ENCODE measurements around the gene TTC24. TPM values are rescaled to one million over a fixed set of nuclear protein-coding genes. Genes with fewer than 3 reads are reported as not detected.

Gene TTC24
- total and polyA plus RNA-seq, 3 experiments from 2014 or later: 2.3 to 7.4 (median 7.3) TPM

DNA sequence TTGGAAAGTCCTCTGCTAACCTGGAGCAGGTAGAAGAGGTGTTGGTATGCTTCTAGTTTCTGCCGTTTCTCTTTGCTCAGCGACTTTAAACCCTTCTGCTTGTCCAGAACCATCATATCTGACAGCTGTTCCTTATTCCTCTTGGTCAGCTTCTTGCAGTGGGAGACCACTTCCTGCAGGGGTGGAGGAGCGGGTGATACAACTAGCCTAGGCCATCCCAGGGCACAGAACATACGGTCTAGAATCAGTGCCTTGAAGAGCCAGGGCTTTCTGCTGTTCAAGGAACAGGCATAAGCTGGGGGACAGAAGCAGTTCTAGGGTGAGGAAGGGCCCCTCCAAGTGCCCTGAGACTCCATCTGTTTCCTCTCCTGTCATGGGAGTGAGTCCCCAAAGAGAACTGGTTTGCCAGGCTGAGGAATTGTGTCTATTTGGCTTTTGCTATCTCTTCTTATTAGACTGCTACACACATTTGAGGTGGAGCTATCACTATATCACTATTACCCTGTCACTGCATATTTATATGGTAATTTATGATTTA, 39.6 kb upstream of the TTC24 start:
- Mint-ChIP-seq H3K4me1 (no peaks in the 10 kb centered on the region), H3K4me3 (no peak overlapping the region), H3K27ac (peak overlapping the region in 2 of 8 donors; percentile 53 to 75), H3K9me3 (no peaks in the 10 kb centered on the region), H3K36me3 (no peaks in the 10 kb centered on the region), H3K27me3 (no peaks in the 10 kb centered on the region)
- H3K4me1 ChIP-seq (ENCODE audit: insufficient read depth, low read length): no peaks in the 10 kb centered on the region
- CTCF ChIA-PET: interaction anchor here (1.4 kb wide), 1 partner anchor 42 kb away, joined by 4 read pairs; no protein-coding TSS in a partner anchor
- no peak overlapping the region for H3K4me3 ChIP-seq (ENCODE audit: low read length)
- no peaks in the 10 kb centered on the region for H3K27me3 ChIP-seq (ENCODE audit: insufficient read depth, low read length, poor library complexity, severe bottlenecking)
- no peak for DNase-seq
- POLR2A ChIA-PET: no interaction called here
- H3K36me3 ChIP-seq (ENCODE audit: insufficient read depth, low read length): no peaks in the 10 kb centered on the region
- H3K9me3 ChIP-seq (ENCODE audit: low read length): no peaks in the 10 kb centered on the region
- no peak overlapping the region for H3K27ac ChIP-seq (ENCODE audit: low read depth, low read length)

GRCh38 chr1:156540955-156541354, 38.6 kb upstream of the TTC24 start:
- no peaks in the 10 kb centered on the region for H3K9me3 Mint-ChIP-seq
- H3K4me3 Mint-ChIP-seq: no peak overlapping the region
- H3K27ac Mint-ChIP-seq: no peak overlapping the region
- no peaks in the 10 kb centered on the region for H3K27me3 ChIP-seq (ENCODE audit: insufficient read depth, low read length, poor library complexity, severe bottlenecking)
- H3K4me1 Mint-ChIP-seq: no peaks in the 10 kb centered on the region
- H3K4me1 ChIP-seq (ENCODE audit: insufficient read depth, low read length): no peaks in the 10 kb centered on the region
- no peak for DNase-seq
- ChIA-PET POLR2A (no interaction called here), CTCF (interaction anchor here (1.4 kb wide), 1 partner anchor 41 kb away, joined by 4 read pairs; no protein-coding TSS in a partner anchor)
- H3K36me3 Mint-ChIP-seq: no peaks in the 10 kb centered on the region
- no peaks in the 10 kb centered on the region for H3K9me3 ChIP-seq (ENCODE audit: low read length)
- H3K4me3 ChIP-seq (ENCODE audit: low read length): no peak overlapping the region
- no peaks in the 10 kb centered on the region for H3K36me3 ChIP-seq (ENCODE audit: insufficient read depth, low read length)
- H3K27me3 Mint-ChIP-seq: no peaks in the 10 kb centered on the region
- H3K27ac ChIP-seq (ENCODE audit: low read depth, low read length): no peak overlapping the region

- Mint-ChIP-seq H3K27ac (peak overlapping the region in 3 of 8 donors; percentile 20 to 51 (median 26)), H3K4me3 (no peak overlapping the region), H3K36me3 (no peaks in the 10 kb centered on the region), H3K27me3 (no peaks in the 10 kb centered on the region), H3K4me1 (no peaks in the 10 kb centered on the region), H3K9me3 (no peaks in the 10 kb centered on the region)
- POLR2A ChIA-PET: no interaction called here
- H3K27me3 ChIP-seq (ENCODE audit: insufficient read depth, low read length, poor library complexity, severe bottlenecking): no peaks in the 10 kb centered on the region
- CTCF ChIA-PET: no interaction called here
- H3K4me3 ChIP-seq (ENCODE audit: low read length): no peak overlapping the region
- H3K4me1 ChIP-seq (ENCODE audit: insufficient read depth, low read length): no peaks in the 10 kb centered on the region
- no peak overlapping the region for H3K27ac ChIP-seq (ENCODE audit: low read depth, low read length)
- no peaks in the 10 kb centered on the region for H3K36me3 ChIP-seq (ENCODE audit: insufficient read depth, low read length)
- DNase-seq: no peak
- no peaks in the 10 kb centered on the region for H3K9me3 ChIP-seq (ENCODE audit: low read length)
Measured at GRCh38 chr1:156543066-156543465, 36.5 kb upstream of the TTC24 start.

DNA sequence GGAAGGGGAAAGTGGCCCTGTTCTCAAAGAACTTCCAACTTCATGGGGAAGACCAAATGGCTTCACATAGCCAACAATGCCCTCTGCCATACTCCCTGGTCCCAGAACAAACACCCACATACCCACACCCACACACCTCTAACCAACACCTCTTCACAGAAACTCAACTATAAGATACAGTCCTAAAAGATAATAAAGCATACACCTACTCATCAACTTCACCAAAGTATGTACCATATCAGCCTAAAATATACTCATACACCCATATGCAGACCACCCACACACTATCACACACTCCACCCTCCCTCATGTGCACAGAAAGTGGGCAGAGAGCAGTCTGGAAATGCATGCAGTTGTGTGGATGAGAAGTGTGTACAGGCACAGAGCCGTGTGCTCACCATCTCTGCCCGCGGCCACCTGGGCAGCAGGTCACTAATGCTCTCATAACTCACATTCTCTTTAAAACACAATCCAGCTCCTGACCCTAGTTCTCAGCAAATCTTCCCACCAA, 34.9 kb upstream of the TTC24 start:
- Mint-ChIP-seq H3K4me1 (no peaks in the 10 kb centered on the region), H3K27ac (peak overlapping the region in 2 of 8 donors; percentile 5 to 32), H3K9me3 (no peaks in the 10 kb centered on the region), H3K27me3 (no peaks in the 10 kb centered on the region), H3K36me3 (no peaks in the 10 kb centered on the region), H3K4me3 (no peak overlapping the region)
- Histone ChIP-seq H3K27me3 (ENCODE audit: insufficient read depth, low read length, poor library complexity, severe bottlenecking) (no peaks in the 10 kb centered on the region), H3K36me3 (ENCODE audit: insufficient read depth, low read length) (no peaks in the 10 kb centered on the region), H3K27ac (ENCODE audit: low read depth, low read length) (no peak overlapping the region), H3K4me3 (ENCODE audit: low read length) (no peak overlapping the region), H3K4me1 (ENCODE audit: insufficient read depth, low read length) (no peaks in the 10 kb centered on the region), H3K9me3 (ENCODE audit: low read length) (no peaks in the 10 kb centered on the region)
- ChIA-PET POLR2A (no interaction called here), CTCF (interaction anchor here (2.5 kb wide), 1 partner anchor 64 kb away, joined by 6 read pairs; no protein-coding TSS in a partner anchor)
- DNase-seq: no peak

DNA sequence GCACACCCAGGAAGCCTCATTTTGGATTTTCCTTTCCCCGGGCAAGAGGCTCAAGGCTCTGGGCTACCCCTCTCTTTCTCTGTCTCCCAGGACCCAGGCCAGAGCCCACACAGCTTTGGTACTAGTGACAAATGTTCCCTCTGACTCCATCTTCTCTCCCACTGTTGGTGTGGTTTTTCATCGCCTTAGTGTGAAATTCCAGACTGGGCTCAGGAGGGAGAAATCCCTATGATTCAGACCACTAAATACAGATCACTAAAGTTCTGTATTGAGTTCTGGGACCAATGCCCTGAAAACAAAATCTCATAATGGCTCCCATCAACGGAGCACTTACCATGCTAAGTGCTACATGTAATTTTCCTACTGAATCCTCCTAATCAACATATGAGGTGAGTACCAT, 33.3 kb upstream of the TTC24 start:
- no peaks in the 10 kb centered on the region for H3K9me3 Mint-ChIP-seq
- Histone ChIP-seq H3K4me3 (ENCODE audit: low read length) (no peak overlapping the region), H3K36me3 (ENCODE audit: insufficient read depth, low read length) (no peaks in the 10 kb centered on the region), H3K9me3 (ENCODE audit: low read length) (no peaks in the 10 kb centered on the region), H3K4me1 (ENCODE audit: insufficient read depth, low read length) (no peaks in the 10 kb centered on the region), H3K27me3 (ENCODE audit: insufficient read depth, low read length, poor library complexity, severe bottlenecking) (no peaks in the 10 kb centered on the region), H3K27ac (ENCODE audit: low read depth, low read length) (no peak overlapping the region)
- H3K27ac Mint-ChIP-seq: peak overlapping the region in 1 of 8 donors; percentile 52
- H3K36me3 Mint-ChIP-seq: no peaks in the 10 kb centered on the region
- POLR2A ChIA-PET: no interaction called here
- H3K27me3 Mint-ChIP-seq: no peaks in the 10 kb centered on the region
- no peak for DNase-seq
- no peak overlapping the region for H3K4me3 Mint-ChIP-seq
- no peaks in the 10 kb centered on the region for H3K4me1 Mint-ChIP-seq
- CTCF ChIA-PET: interaction anchor here (2.5 kb wide), 1 partner anchor 65 kb away, joined by 6 read pairs; no protein-coding TSS in a partner anchor

GRCh38 chr1:156547434-156547833, 32.1 kb upstream of the TTC24 start:
- H3K9me3 Mint-ChIP-seq: no peaks in the 10 kb centered on the region
- Histone ChIP-seq H3K36me3 (ENCODE audit: insufficient read depth, low read length) (no peaks in the 10 kb centered on the region), H3K4me3 (ENCODE audit: low read length) (no peak overlapping the region), H3K9me3 (ENCODE audit: low read length) (no peaks in the 10 kb centered on the region), H3K27me3 (ENCODE audit: insufficient read depth, low read length, poor library complexity, severe bottlenecking) (no peaks in the 10 kb centered on the region), H3K4me1 (ENCODE audit: insufficient read depth, low read length) (no peaks in the 10 kb centered on the region), H3K27ac (ENCODE audit: low read depth, low read length) (no peak overlapping the region)
- no peaks in the 10 kb centered on the region for H3K27me3 Mint-ChIP-seq
- DNase-seq: no peak
- H3K4me3 Mint-ChIP-seq: no peak overlapping the region
- no peaks in the 10 kb centered on the region for H3K36me3 Mint-ChIP-seq
- peak overlapping the region in 1 of 8 donors; percentile 65 for H3K27ac Mint-ChIP-seq
- POLR2A ChIA-PET: no interaction called here
- no peaks in the 10 kb centered on the region for H3K4me1 Mint-ChIP-seq
- CTCF ChIA-PET: no interaction called here

DNA sequence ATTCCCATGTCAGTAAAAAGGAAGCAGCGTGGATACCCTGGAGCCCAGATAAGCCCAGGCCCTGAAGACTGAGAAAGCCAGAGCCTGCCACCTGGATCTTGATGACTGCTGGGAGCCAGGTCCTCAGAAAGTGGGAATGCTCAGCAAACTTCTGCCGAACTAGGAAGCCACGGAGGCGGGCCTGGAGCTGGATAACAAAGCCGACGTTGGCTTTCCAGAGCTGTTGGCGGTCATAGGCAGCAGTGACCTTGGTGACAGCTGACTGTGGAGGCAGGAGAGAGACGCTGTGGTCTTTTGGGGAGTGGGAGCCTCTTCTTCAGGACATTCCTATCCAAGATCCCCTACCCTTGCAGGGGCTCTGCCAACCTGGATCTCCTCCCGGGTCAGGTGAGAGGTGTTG, 31.5 kb upstream of the TTC24 start:
- POLR2A ChIA-PET: no interaction called here
- CTCF ChIA-PET: no interaction called here

DNA sequence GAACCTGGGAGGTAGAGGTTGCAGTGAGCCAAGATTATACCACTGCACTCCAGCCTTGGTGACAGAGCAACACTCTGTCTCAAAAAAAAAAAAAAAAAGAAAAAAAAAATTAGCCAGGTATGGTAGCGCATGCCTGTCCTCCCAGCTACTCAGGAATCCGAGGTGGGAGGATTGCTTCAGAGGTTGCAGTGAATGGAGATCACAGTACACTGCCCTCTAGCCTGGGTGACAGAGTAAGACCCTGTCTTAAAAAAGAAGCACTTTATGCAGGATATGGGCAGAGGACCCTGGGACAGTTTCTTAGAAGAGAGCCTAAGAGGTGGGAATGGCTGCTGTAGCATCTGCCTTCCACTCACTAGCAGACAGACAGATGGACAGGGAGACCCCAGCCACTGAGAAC, 30.1 kb upstream of the TTC24 start:
- peaks cover 2 to 5% (median 4%) of the 10 kb centered on the region in 3 donors for H3K4me1 Mint-ChIP-seq
- CTCF ChIA-PET: interaction anchor here (0.9 to 1.4 kb wide), 2 partner anchors 48 to 61 kb away, joined by 3 read pairs; no protein-coding TSS in a partner anchor

More for the DNA sequence above, 31.5 kb upstream of the TTC24 start:
- Histone ChIP-seq H3K4me3 (ENCODE audit: low read length) (no peak overlapping the region), H3K36me3 (ENCODE audit: insufficient read depth, low read length) (no peaks in the 10 kb centered on the region), H3K4me1 (ENCODE audit: insufficient read depth, low read length) (no peaks in the 10 kb centered on the region), H3K27me3 (ENCODE audit: insufficient read depth, low read length, poor library complexity, severe bottlenecking) (no peaks in the 10 kb centered on the region), H3K27ac (ENCODE audit: low read depth, low read length) (no peak overlapping the region), H3K9me3 (ENCODE audit: low read length) (no peaks in the 10 kb centered on the region)
- Mint-ChIP-seq H3K4me3 (no peak overlapping the region), H3K9me3 (no peaks in the 10 kb centered on the region), H3K4me1 (peaks cover 0 to under 1% (median 0%) of the 10 kb centered on the region in 3 donors), H3K27ac (no peak overlapping the region), H3K27me3 (no peaks in the 10 kb centered on the region), H3K36me3 (no peaks in the 10 kb centered on the region)
- no peak for DNase-seq

More for the DNA sequence above, 30.1 kb upstream of the TTC24 start:
- no peaks in the 10 kb centered on the region for H3K27me3 ChIP-seq (ENCODE audit: insufficient read depth, low read length, poor library complexity, severe bottlenecking)
- no peaks in the 10 kb centered on the region for H3K4me1 ChIP-seq (ENCODE audit: insufficient read depth, low read length)
- Mint-ChIP-seq H3K4me3 (no peak overlapping the region), H3K27me3 (no peaks in the 10 kb centered on the region), H3K27ac (peak overlapping the region in 1 of 8 donors; percentile 0), H3K36me3 (peaks cover 0 to 3% (median 0%) of the 10 kb centered on the region in 3 donors), H3K9me3 (no peaks in the 10 kb centered on the region)
- POLR2A ChIA-PET: no interaction called here
- no peaks in the 10 kb centered on the region for H3K9me3 ChIP-seq (ENCODE audit: low read length)
- no peaks in the 10 kb centered on the region for H3K36me3 ChIP-seq (ENCODE audit: insufficient read depth, low read length)
- H3K4me3 ChIP-seq (ENCODE audit: low read length): no peak overlapping the region
- DNase-seq: no peak
- H3K27ac ChIP-seq (ENCODE audit: low read depth, low read length): no peak overlapping the region

All from CD8-positive, alpha-beta memory T cell (primary cell).